RPMI7951 (cell line): ENCODE results near the gene NDUFS8. TPM values are rescaled to one million over a fixed set of nuclear protein-coding genes. Genes with fewer than 3 reads are reported as not detected.
A peak's percentile ranks its signal among the peaks of the same experiment; 100 is the strongest.
"Not testable (repeated sequence)": the region's sequence is repeated elsewhere in the genome, so short reads cannot be mapped to it uniquely, and the experiment has no call there.

Source experiments
- DNase-seq: peaks from one replicate; pipeline ENCODE4 v3.0.0-alpha.2; 2012; ENCODE audit warnings: low read depth
- total RNA-seq: library from RNA; depleted of rRNA; stranded (reverse); fragments of >200 nt; shearing (Covaris generic); gene quantifications from 2 replicates; pipeline ENCODE4 v1.2.3, GENCODE V29; 2014; rRNA removed

Gene NDUFS8
- 270 and 282 TPM in 2 replicates for total RNA-seq

DNA sequence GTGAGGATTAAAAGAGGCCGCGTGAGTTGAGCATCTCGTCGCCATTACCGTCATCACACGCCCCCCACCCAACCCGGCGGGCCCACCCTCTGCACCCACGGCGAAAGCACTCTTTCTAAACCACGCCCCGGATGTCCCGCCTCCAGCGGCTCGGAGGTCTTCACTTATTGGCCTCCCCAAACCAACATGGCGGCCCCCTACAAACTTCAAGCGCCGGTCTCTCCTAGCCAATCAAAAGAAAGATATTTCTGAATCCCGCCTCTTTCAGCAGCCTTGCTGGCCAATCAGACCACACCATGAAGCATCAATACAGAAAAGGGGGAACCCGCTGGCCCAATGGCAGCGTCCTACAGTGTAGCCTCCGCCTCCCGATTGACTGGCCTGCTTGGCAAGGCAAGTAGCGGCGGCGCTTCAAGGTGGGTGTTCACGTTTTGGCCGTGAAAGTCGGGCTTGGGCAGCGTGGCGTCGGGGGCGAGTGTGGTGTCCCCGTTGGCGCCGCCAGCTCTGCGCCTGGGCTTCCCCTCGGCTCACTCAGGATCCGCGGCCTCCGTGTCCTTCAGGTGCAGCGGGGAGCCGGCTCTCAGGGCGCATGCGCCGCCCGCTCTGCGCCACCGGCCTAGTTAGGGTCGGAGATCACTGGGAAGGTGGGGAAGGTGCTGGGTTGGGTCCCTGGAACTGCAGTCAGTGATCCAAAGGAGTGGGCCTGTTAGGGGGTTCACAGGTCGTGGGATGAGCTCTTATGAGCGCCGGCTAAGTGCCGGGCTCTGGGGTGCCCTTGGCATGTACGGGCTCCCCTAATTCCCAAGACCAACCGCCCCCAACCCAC, at the start of gene NDUFS8:
NDUFS8 (plus strand) TSS at position 364 of the 826 bp plus-strand sequence. CDS start 1,471 bp downstream, outside the sequence.
- DNase-seq = peak; percentile 99

DNA sequence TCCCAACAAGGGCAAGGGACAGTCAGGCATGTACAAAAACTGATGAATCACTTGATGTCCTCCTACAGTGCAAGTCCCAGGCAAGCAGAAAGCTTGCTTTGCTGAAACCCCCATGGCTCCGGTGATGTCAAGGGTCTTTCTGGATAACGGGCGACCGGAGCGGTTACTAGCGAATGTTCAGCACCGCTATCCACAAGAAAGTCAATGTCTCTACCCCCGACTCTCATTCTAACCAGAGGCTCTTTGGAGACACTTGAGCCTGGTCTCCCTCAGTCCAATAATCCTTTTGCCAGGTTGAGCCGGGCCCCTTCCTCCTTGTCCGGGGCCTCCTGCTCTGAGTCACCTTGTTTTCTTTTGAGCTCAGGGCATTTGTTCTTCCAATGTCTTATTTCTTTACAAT, 49.3 kb upstream of the NDUFS8 start:
- DNase-seq = not testable (repeated sequence)

DNA sequence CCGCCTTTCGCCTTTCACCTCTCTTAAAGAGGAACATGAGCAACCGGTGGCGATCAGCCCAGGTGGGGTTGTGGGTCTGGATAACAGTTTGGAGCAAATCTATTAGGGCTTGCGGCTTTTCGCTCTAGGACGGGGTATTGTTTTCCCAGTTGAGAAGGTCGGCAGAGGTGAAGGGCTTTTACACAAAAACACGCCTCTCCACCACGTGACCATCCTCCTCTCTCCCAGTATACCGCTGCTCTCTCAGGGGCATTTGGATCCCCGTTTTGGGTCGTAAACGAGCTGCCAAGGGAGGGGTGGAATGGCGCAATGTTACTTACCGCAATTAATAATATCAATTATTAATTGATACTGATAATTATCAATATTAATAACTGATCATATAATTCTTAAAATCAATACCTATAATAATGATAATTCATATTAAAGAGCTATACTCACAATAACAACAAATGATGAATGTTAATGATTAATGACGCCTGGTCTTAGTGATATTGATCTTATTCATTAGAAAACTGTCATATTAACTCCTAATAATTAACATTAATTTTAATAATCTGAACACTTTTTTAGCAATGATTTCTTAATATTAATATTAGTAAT, 48.1 kb upstream of the NDUFS8 start:
- not testable (repeated sequence) for DNase-seq

DNA sequence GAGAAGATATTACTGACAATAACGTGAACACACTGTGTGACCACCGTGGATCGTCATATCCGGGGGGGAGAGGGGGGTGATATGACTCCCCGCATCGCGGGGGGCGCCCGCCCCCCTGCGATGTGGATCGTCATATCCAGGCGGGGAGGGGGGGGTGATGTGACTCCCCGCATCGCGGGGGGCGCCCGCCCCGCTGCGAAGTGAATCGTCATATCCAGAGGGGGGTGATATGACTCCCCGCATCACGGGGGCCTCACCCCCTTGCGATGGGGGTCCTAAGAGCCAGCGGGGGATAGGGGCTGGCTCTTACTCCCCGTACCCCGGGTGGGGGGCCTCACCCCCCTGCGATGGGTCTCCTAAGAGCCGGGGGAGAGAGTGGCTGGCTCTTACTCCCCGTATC, 46.5 kb upstream of the NDUFS8 start:
- no peak for DNase-seq

DNA sequence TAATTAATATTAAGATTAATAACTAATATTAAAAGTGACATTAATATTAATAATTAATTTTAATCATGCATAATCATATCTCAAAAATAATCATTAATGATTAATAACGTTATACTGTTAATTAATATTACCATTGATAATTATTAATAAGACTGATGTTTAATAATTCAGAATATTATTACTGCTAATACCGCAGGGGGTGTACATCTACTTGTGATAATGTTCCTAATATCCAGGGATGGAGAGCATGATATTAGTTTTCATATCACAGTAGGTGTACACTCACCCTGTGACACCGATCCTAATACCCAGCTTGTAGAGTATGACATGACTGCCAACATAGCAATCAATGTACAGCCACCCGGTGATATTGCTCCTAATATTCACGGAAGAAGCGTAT, 45.2 kb upstream of the NDUFS8 start:
- not testable (repeated sequence) for DNase-seq

DNA sequence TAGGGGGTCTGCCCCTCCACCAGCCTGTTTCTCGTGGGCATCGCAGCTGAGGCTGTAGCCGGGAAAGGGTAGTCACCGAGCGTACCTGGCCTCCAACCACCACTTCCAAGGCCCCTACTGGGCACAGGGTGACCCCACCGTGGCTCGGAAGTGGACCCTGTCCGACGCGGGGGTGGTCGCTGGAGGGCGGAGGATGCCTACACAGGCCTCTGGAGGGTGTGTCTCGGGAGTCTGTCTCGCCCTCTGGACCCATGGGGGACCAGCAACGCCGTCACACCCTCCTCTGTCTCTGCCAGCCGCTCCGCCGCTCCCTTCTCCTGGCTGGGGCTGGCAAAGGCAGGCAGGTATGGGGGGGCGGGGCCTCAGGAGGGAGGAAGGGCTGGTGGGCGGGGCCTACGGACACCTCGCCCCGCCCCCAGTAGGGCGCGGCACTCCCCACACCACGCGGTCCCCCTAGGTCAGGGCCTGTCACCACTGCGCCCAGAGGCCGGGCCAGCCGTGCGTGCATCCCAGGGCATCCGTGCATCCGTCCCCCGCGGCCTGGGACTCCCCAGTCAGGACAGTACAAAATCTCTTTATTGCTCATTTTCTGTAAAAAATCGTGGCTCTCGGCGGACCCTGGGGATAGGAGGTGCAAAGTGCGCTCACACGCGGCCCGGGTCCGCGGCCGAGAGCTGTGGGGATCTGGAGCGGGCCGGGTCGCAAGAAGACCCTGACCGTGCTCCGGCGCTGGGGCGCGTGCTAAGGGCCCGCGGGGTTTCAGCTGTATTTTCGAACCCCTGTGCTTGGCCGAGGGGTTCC, 39.7 kb upstream of the NDUFS8 start:
- DNase-seq = not testable (repeated sequence)

DNA sequence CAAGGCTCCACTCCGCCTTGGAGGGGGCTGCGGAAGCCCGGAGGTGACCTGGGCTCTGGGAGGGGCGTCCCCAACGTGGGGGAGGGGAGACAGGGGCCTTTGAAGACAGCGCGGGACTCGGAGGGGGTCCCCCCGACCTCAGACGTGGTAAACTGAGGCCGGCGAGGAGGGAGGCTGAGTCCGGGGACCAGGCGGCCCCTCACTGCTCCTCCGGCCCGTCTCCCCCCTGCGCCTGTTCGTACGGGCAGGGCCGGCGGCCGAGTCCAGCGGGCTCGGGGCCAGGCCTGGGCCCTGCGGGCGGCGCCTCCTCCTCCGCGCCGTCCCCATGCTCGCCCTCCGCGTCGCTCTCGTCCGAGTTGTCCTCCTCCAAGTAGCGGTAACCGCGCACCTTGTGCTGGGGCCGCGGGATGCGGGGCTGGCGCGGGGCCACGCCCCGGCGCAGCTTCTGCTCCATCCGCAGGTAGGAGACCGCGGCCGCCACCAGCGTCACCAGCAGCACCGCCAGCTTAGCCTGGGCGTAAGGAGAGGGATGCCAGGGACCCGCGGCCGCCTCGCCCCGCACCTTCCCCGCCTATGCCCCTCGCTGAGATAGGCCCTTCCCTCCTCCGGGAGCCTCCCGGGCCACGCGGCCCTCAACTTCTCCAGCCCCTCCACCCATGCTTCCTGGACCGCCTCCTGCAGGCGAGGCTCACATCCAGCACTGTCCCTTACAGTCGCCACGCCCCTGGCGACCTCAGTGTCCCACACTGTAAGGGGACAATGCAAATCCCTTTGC, 38.9 kb upstream of the NDUFS8 start:
- DNase-seq = not testable (repeated sequence)

DNA sequence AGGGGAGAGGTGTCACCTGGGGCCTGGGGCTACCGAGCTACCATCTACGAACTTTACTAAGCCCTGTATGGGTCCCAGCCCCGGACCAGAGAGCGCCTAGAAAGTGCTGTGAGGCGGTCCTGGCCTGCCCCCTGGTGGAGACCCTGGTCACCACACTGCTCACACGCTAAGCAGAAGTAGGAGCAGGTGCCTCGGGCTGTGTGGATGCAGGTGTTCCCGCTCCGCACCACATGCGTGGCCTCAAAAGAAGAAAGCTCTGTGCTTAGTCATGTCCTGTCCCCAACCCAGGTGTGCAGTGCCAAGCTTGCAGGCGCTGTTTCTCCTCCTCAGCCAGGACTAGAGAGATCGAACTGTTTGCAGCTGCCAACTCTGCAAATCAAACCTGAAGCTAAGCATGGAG, 36.7 kb upstream of the NDUFS8 start:
- not testable (repeated sequence) for DNase-seq

DNA sequence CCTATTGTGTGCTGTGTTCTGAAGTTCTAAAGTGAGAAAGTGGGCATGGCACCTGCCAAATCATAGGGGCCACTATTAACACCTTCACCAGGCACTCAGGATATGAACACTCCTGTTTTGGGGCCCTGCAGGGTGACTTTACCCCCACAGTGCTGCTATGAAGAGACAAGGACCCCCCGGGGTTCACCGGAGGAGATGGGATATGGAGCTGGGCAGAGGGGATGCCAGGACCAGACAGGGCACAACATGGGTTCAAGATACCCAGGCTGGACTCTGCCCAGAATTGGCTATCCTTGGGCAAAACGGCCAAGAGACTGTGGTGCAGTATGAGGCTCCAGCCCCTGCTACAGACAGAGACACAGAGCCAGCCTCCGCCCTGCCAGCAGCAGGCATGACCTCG, 36.1 kb upstream of the NDUFS8 start:
- DNase-seq = not testable (repeated sequence)

DNA sequence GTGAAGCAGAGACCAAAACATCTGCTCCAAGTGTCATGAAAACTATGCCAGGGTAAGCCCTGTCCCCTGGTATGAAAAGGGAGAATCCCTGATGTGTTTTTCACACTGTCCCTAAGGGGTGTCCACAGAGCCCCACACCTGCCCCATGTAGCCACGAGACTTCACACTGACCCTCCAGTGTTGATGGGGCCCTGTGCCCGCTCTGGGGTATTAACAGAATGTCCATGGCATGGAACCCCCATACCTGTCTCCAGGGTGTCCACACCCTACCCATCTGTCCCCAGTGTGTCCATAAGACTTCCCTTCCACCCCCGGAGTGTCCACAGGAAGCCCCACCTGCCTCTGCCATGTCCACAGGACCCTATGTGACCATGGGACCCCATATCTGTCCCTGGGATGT, 35.4 kb upstream of the NDUFS8 start:
- not testable (repeated sequence) for DNase-seq

DNA sequence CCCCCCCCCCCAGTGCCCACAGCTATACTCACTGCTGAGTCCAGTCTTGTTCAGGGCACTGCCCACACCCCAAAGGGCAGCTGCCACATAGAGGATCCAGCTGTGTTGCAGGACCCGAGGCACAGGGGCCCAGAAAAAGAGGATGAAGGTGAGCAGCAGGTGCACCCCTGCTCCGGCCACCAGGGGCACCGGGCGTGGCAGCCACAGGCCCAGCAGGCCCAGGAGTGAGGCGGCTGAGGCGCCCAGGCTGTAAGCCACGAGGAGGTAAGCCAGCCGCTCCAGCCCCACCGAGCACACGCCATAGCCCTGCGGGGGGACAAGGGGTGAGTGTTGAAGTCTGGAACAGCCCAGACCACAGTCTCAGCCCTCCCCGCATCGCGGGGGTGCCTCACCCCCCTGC, 34.9 kb upstream of the NDUFS8 start:
- not testable (repeated sequence) for DNase-seq

DNA sequence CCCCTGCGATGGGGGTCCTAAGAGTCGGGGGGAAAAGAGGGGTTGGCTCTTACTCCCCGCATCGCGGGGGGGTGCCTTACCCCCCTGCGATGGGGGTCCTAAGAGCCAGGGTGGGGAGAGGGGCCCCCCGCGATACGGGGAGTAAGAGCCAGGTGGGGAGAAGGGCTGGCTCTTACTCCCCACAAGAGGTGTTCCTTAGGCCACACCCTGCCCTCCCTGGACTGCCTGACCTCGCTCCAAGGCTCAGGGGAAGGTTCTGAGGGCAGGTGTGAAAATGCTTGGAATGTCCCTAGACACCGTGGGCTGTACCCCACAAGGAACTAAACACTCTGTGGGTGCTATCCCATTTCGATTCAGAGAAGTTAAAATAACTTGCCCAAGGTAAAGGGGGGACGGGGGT, 34.4 kb upstream of the NDUFS8 start:
- no peak for DNase-seq

DNA sequence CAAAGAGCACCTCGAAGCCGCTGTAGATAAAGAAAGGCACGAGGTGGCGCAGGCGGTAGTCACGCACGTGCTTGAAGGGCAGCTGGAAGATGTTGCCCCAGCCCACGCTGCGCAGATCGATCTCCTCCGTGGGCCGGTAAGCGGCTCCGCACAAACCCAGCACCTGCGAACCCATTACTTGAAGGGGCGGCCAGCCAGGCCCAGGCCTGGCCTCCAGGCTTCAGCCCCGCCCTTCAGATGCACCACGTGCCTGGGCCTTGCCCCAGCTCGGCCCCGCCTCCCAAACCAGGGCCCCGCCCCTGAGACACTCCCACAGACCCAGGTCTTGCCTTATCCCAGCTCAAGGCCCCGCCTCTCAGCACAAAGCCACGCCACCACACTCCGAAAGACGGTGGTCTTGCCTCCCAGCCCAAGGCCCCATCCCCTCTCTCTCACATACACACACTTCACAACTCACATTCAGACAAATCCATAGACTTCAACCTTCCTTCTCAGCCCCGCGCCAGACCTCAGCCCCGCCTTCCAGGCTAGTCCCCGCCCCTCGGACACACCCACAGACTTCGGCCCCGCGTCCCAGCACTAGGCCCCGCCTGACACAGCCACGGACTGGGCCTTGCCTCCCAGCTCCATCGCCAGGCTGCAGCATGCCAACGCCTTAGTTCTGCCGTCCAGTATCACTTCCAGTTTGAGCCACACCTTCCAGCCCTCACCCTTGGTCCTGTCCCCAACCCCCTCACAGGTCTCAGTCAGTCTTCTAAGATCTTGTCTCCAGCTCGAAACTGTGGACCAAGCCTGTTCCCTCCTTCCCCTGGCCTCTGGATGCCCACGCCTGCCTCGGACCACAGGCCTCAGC, 33.6 kb upstream of the NDUFS8 start:
- no peak for DNase-seq

DNA sequence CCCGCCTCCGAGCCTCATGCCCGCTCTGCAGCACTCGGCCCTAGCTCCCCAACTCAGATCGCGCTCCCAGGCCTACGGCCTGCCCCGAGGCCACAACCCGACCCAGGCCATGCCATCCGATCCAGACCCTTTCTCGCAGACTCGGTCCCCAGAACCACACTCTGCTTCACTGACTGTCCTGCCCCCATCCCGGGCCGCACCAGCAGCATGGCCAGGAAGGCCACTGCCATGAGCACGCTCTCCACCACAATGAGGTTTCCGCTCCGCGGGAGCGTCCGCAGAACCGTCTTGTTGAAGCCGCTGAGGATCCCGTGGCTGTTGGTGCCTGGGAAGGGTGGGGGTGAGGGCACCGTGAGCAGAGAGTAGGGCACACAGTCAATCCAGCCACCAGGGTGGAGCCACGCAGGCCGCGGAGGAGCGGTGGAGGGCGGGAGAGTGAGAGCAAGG, 33.0 kb upstream of the NDUFS8 start:
- DNase-seq = no peak

DNA sequence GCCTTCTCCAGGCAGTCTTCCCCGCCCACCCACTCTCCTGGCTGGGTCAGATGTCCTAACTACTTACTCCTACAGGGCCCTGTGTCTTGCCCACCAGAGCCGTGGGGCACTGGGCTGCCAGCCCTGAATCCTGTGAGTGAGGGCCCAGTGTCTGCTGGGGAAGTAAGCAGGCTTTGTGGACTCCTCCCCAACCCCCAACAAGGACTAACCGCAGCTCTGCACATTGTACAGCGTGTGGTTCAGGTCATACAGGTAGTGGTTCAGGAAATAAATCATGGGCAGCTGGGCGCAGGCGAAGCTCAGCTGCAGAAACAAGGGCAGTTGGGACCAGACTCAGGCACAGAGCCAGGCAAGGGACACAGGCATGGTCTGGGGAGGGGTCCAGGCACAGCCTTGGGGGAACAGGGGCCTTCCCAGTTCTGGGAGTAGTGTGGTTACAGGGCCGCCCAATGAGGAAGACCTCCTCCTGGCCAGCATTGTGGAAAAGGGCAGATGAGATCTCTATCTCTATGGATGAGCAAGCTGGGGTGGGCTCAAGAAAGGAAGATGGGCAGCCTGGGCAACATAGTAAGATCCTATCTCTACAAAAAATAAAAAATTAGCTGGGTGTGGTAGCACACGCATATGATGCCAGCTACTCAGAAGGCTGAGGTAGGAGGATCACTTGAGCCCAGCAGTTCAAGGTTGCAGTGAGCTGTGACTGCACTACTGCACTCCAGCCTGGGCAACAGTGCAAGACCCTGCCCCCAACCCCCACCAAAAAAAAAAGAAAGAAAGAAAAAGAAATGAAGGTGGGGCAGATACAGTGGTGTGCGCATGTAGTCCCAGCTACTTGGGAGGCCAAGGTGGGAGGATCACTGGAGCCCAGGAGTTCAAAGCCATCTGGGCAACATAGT, 32.1 kb upstream of the NDUFS8 start:
- DNase-seq = no peak

DNA sequence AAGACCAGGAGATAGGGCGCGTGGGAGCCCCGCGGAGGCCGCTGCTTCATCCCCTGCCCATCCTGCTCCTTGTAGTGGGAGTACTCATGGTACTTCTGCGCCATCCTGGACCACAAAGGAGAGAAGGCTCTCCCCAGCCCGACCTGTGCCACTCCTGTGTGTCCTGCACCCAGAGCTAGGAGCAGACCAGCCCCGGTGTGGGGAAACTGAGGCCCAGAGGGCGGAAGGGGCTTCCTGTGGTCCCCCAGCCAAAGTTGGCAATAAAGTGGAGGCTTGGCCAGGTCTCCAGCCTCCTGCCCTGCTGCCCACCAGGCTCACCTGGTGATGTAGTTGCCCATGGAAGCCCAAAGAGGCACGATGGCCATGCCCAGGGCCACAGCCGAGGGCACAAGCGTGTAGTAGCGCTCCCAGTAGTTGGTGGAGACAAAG, 31.3 kb upstream of the NDUFS8 start:
- no peak for DNase-seq

DNA sequence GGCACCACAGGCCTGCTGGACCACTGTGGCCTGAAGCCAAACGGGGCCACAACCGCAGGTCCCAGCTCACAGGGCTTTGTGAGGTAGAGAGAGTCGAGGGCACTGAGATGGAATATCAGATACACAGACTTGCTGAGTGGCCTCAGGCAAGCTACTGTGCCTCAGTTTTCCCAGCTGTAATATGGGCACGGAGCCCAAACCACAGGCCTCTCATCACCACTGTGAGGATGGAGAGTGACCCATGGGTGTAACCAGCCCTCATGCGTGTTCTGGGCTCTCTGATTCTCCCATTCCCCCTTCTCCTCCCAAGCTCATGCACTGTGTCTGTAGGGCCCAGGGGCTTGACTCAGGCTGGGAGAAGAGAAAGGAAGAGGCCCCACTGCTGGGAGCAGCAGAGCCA, 30.8 kb upstream of the NDUFS8 start:
- no peak for DNase-seq

DNA sequence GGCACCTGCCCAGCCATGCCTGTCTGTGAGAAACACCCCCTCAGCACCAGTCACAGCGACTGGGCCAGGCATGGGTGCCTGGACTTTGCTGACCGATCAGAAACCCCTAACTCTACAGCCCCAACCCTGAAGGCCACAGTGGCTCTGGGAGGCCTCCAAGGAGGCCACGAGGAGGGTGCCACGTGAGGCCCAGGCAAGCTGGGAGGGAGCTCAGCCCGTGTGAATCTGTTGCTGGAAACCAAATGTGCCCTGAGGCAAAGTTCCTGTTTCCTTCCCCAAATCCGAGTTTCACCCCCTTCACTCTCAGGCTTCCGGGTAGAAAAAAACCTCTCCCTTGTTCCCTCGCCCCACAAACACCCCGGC, 27.9 kb upstream of the NDUFS8 start:
- DNase-seq = no peak
